Embryonic facial prominence (tissue), 1 donor: ENCODE results near the gene RNU5B-1.
"Not testable (repeated sequence)": the region's sequence is repeated elsewhere in the genome, so short reads cannot be mapped to it uniquely, and the experiment has no call there.

ENCODE experiments used
- DNase-seq: peaks from one replicate; pipeline ENCODE4 v3.0.0-alpha.2; 2016; ENCODE audit errors: extremely low spot score

The RNU5B-1 gene

DNA sequence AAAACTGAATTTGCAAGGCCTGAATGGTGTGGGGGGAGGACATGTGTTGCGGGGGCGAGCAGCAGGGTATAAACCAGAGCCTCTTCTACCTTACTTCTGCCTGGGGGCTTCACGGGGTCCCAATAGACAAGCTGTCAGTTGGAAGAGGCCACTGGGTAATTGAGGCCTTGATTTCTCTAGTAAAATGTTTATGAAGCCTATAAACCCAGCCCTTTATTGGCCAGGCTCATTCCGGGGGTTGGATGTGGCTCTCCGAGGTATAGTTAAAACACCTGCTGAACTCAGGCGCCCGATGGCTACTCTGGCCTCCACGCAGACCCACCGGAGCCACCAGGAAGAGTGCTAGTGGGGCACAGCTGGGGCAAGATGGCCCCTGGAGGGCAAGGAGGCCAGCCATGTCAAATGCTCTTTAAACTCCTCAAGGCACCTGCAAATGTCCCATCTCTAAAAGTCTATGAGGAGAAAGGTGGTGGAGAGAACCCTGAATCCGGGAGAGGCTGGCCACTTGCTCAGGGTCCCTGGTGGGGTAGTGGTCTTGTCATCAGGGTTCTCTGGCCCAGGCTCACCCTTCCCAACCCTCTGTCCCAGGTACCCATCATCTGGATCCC is 39.0 kb downstream of the RNU5B-1 start:
- DNase-seq: no peak

DNA sequence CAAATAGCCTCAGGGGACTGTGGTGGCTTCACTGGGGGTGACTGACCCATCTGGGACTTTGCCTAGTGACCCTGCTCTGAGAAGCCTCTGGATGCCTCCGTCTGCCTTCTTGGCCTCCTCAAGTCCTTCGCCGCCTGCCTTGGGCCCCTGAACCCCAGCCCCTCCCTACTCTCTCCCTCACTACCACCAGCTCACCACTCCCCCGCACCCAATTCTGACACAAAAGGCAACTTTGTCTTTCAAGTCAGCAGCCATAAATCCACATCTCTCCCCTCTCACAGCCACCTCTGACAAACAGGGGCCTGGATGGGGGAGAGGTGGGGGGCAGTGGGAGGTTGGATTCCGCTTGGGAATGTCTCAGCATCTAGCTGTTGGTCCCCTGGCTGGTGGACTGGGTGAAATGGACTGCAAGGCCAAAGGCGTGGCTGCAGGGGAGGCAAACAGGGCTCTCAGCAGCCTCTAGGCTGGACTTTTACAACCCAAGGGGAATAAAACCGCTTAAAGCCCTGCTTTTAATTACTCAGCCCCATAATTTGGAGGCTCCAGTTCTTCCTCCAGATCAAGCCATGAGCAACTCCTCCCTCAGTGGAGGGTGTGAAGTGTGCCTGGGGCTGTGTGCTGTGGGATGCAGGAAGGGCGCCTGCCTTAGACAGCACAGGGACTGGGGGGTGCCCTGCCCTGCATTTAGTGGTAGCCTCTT is 39.9 kb downstream of the RNU5B-1 start:
- no peak for DNase-seq

DNA sequence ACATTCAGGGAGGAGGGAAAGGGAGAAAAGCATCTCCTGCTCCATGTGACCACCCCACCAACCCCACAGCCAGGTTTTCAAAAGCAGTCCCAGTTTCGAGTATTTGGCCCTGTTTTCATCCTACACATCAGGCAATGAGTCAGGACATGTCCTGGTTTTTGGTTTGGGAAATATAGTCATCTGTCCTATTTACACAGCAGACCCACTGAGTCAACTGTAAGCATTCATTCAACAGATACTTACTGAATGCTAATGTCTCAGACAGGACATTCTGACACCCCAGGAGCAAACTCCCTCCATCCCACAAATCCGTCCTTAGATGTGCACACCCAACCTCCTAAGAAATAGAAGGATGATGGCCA is 40.4 kb downstream of the RNU5B-1 start:
- no peak for DNase-seq

DNA sequence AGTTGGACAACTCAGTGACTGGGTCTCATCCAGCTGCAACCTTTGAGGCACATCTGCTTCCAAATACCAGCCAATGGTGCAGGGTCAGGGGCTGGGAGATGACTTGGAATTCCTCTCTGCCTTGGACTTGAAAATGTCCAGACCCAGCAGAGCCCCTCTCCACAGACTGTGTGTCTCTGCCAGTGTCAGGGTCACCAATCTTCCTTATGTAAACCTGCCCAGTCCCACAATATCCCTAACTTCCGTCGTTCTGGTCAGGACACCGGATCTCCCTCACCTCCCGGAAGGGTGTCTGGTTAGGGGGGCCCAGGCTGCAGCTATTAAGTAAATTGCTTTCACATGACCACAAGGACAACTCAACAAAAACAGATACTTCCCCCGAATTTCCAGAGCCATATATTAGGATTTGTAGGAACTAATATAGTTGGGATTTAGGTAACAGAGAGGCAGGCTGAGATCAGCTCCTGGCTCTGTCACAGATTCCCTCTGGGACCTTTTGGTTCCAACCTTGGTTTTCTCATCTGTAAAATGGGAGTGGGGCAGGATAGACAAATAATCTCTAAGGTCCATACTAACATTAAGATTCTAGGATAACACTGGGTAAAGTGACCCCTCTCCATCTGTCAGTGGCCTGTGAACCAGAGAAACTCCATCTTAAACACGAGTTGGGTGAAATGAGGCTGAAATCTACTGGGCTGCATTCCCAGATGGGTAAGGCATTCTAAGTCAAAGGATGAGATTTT is 42.5 kb downstream of the RNU5B-1 start:
- no peak for DNase-seq

DNA sequence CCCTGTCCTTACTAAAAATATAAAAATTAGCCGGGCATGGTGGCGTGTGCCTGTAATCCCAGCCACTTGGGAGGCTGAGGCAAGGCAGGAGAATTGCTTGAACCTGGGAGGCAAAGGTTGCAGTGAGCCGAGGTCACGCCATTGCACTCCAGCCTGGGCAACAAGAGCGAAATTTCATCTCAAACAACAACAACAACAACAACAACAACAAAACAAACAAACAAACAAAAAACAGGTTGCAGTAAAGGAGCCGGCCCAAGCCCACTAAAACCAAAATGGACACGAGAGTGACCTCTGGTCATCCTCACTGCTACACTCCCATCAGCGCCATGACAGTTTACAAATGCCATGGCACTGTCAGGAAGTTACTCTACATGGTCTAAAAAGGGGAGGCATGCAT is 43.3 kb downstream of the RNU5B-1 start:
- DNase-seq: not testable (repeated sequence)

DNA sequence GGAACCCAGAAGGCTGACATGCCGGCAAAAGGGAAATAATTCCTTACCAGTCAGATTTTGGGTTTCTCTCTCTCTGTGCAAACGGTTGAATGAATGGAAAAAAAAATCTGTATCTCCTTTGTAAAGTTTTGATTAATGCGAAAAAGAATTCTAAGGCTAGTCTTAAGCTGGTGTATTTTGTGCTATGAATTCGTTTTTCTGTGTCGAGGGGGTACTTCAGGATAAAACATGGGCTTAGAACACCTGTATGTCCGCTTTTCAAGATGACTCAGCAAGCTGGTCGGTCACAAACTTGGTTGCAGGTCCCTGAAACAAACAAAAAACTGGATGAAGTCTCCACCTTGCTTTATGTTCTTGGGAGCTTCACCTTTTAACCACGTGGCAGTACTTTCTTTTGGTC is 44.9 kb downstream of the RNU5B-1 start:
- no peak for DNase-seq

DNA sequence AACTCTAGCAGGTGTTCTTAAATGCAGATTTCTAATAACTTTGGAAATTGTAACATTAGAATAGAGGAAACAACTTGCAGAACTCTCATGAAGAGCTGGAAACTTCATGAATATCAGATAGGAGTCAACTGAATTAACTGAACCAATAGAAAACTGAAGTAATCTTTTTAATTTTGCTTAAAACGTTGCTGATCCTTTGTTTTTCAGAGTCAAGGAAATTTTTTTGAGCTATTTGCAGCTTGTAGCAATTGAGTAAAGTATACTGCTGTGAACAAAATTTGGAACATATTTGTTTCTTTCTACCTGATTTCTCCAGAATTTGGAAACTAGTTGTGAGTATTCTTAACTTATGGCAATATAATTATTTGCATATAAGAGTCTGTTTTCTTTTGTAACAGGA is 47.5 kb downstream of the RNU5B-1 start:
- not testable (repeated sequence) for DNase-seq
